H1 (cell line): ENCODE data around the gene SLC5A10.

Source experiments
- CBX8 ChIP-seq: fragments of 300-800, 300-1000 bp; sonication (generic); IDR thresholded peaks from 2 replicates; pipeline ENCODE4 v1.7.1; 2016; ENCODE audit warnings: low read depth, low read length, borderline replicate concordance
- EGR1 ChIP-seq: IDR thresholded peaks from 2 replicates; pipeline ENCODE4 v1.6.1; 2011; ENCODE audit warnings: low read depth, low read length, borderline replicate concordance
- EP300 ChIP-seq, 2 experiments: IDR thresholded peaks; 1 replicate in 1 of 2; 2 replicates in 1 of 2; pipeline ENCODE4 v1.6.1; 2011 to 2012; ENCODE audit warnings: low read depth in 2 of 2, low read length in 2 of 2, mild to moderate bottlenecking in 2 of 2, borderline replicate concordance in 1 of 2, inconsistent platforms in 1 of 2, moderate library complexity in 1 of 2
- EZH2 ChIP-seq: fragments of 200-600 bp; sonication (generic); IDR thresholded peaks from 2 replicates; pipeline ENCODE4 v1.7.1; 2012; ENCODE audit warnings: low read depth, mild to moderate bottlenecking, moderate library complexity, low read length, inconsistent platforms; ENCODE audit not compliant: severe bottlenecking
- GABPA ChIP-seq: IDR thresholded peaks from 2 replicates; pipeline ENCODE4 v1.6.1; 2011; ENCODE audit warnings: mild to moderate bottlenecking, low read length, moderate library complexity, borderline replicate concordance; ENCODE audit not compliant: insufficient read depth
- HDAC6 ChIP-seq: IDR thresholded peaks from one replicate; pipeline ENCODE4 v1.7.1; 2012; ENCODE audit warnings: low read depth, mild to moderate bottlenecking, inconsistent platforms, low read length, moderate library complexity
- JUND ChIP-seq: IDR thresholded peaks from 2 replicates; pipeline ENCODE4 v1.6.1; 2011; ENCODE audit warnings: mild to moderate bottlenecking, improper control_type of control experiment, low read length
- NRF1 ChIP-seq: IDR thresholded peaks from 2 replicates; pipeline ENCODE4 v1.6.1; 2011; ENCODE audit warnings: mild to moderate bottlenecking, low read depth, low read length, improper control_type of control experiment
- POLR2A ChIP-seq, 2 experiments: IDR thresholded peaks; 1 replicate in 1 of 2; 2 replicates in 1 of 2; pipeline ENCODE4 v1.6.1; 2011; ENCODE audit warnings: low read depth in 2 of 2, low read length in 2 of 2, mild to moderate bottlenecking in 2 of 2; ENCODE audit errors: control extremely low read depth in 1 of 2
- POLR2AphosphoS5 ChIP-seq: IDR thresholded peaks from 2 replicates; pipeline ENCODE4 v1.6.1; 2011; ENCODE audit warnings: low read depth, low read length
- RFX5 ChIP-seq: IDR thresholded peaks from 2 replicates; pipeline ENCODE4 v1.6.1; 2011; ENCODE audit warnings: low read depth, low read length, improper control_type of control experiment, borderline replicate concordance
- TAF1 ChIP-seq: IDR thresholded peaks from 2 replicates; pipeline ENCODE4 v1.6.1; 2011; ENCODE audit warnings: mild to moderate bottlenecking, low read depth, low read length
- TF ChIP-seq, protein P1 (sequence below), 3 experiments: IDR thresholded peaks; 1 replicate in 2 of 3; 2 replicates in 1 of 3; pipeline versions ENCODE4 v1.5.1 to v1.6.1; 2011; ENCODE audit warnings: low read length in 3 of 3, mild to moderate bottlenecking in 3 of 3, inconsistent platforms in 2 of 3, low read depth in 1 of 3, moderate library complexity in 1 of 3; ENCODE audit not compliant: insufficient read depth in 1 of 3; ENCODE audit errors: control extremely low read depth in 1 of 3
- TF ChIP-seq, protein P2 (sequence below): IDR thresholded peaks from 2 replicates; pipeline ENCODE4 v1.6.1; 2011; ENCODE audit warnings: low read length, improper control_type of control experiment

GRCh38 chr17:19022128-19022527 is 70.2 kb downstream of the SLC5A10 start:
- TF ChIP-seq, protein P1, sequence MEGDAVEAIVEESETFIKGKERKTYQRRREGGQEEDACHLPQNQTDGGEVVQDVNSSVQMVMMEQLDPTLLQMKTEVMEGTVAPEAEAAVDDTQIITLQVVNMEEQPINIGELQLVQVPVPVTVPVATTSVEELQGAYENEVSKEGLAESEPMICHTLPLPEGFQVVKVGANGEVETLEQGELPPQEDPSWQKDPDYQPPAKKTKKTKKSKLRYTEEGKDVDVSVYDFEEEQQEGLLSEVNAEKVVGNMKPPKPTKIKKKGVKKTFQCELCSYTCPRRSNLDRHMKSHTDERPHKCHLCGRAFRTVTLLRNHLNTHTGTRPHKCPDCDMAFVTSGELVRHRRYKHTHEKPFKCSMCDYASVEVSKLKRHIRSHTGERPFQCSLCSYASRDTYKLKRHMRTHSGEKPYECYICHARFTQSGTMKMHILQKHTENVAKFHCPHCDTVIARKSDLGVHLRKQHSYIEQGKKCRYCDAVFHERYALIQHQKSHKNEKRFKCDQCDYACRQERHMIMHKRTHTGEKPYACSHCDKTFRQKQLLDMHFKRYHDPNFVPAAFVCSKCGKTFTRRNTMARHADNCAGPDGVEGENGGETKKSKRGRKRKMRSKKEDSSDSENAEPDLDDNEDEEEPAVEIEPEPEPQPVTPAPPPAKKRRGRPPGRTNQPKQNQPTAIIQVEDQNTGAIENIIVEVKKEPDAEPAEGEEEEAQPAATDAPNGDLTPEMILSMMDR (IDR thresholded peaks at IDR 0.05; ENCODE audit: control extremely low read depth in 1 of 3, insufficient read depth in 1 of 3, low read depth in 1 of 3, low read length in 3 of 3): no peak
- TF ChIP-seq JUND (no peak), EP300 (IDR thresholded peaks at IDR 0.05; ENCODE audit: borderline replicate concordance in 1 of 2, low read depth in 2 of 2, low read length in 2 of 2) (no peak), EZH2 (no peak), NRF1 (no peak), POLR2A (IDR thresholded peaks at IDR 0.05; ENCODE audit: control extremely low read depth in 1 of 2, low read depth in 2 of 2, low read length in 2 of 2) (no peak), CBX8 (no peak), POLR2AphosphoS5 (no peak), RFX5 (no peak), HDAC6 (no peak), EGR1 (no peak), GABPA (no peak), TAF1 (no peak)
- TF ChIP-seq, protein P2, sequence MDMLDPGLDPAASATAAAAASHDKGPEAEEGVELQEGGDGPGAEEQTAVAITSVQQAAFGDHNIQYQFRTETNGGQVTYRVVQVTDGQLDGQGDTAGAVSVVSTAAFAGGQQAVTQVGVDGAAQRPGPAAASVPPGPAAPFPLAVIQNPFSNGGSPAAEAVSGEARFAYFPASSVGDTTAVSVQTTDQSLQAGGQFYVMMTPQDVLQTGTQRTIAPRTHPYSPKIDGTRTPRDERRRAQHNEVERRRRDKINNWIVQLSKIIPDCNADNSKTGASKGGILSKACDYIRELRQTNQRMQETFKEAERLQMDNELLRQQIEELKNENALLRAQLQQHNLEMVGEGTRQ: no peak
